SK-N-SH (cell line): ENCODE data around the gene SMARCA1. TPM values are rescaled to one million over a fixed set of nuclear protein-coding genes. Genes with fewer than 3 reads are reported as not detected.
A peak's percentile ranks its signal among the peaks of the same experiment; 100 is the strongest.

Source experiments
- CTCF ChIA-PET: fragments of 300-600, 350-600 bp; formaldehyde crosslinking; extraction: SDS; loops from one replicate; lab custom pipeline; 2021; lab: Yijun Ruan, JAX
- POLR2A ChIA-PET: fragments of 350-600 bp; sonication (Branson Sonifier 250); formaldehyde crosslinking; extraction: SDS; loops from one replicate; lab custom pipeline; 2020; ENCODE audit warnings: antibody characterized with exemption, inconsistent platforms; lab: Yijun Ruan, JAX
- DNase-seq: peaks from one replicate; pipeline ENCODE4 v3.0.0; 2012
- H2AFZ ChIP-seq: fragments of 200-600 bp; sonication (generic); 2 replicates; pipeline ENCODE4 v1.8.1; 2016; ENCODE audit warnings: antibody characterized with exemption, mild to moderate bottlenecking, low read depth
- H3F3A ChIP-seq: fragments of 200-600 bp; sonication (generic); replicated peaks from 2 replicates; pipeline ENCODE3; 2016; ENCODE audit warnings: antibody characterized with exemption, mild to moderate bottlenecking; ENCODE audit not compliant: insufficient read depth
- H3K27ac ChIP-seq, 2 experiments: fragments of 200-500 bp in 1 of 2; fragments of 200-600 bp in 1 of 2; sonication (Bioruptor generic) in 1 of 2; sonication (generic), shearing (Covaris generic) in 1 of 2; 2 replicates each; pipeline versions ENCODE4 v1.5.1 to v1.6.1; 2014 to 2016; ENCODE audit warnings: low read depth in 2 of 2, inconsistent platforms in 1 of 2, low read length in 1 of 2, mild to moderate bottlenecking in 1 of 2, mixed read lengths in 1 of 2
- H3K27me3 ChIP-seq: fragments of 200-600 bp; sonication (generic), shearing (Covaris generic); 2 replicates; pipeline ENCODE4 v1.6.1; 2016; ENCODE audit warnings: mixed run types; ENCODE audit not compliant: insufficient read depth
- H3K36me3 ChIP-seq, 2 experiments: fragments of 200-500 bp in 1 of 2; fragments of 200-600 bp in 1 of 2; sonication (Bioruptor generic) in 1 of 2; sonication (generic) in 1 of 2; replicated peaks in 1 of 2; 2 replicates each; pipeline versions ENCODE3 to v1.5.1; 2014 to 2016; ENCODE audit warnings: low read length in 1 of 2, mild to moderate bottlenecking in 1 of 2; ENCODE audit not compliant: insufficient read depth in 2 of 2, control insufficient read depth in 1 of 2
- H3K4me1 ChIP-seq, 2 experiments: fragments of 200-500 bp in 1 of 2; fragments of 200-600 bp in 1 of 2; sonication (Bioruptor generic) in 1 of 2; sonication (generic), shearing (Covaris generic) in 1 of 2; 2 replicates each; pipeline versions ENCODE4 v1.5.1 to v1.6.1; 2014 to 2016; ENCODE audit warnings: low read depth in 1 of 2, low read length in 1 of 2, mixed run types in 1 of 2; ENCODE audit not compliant: insufficient read depth in 2 of 2, control insufficient read depth in 1 of 2
- H3K4me2 ChIP-seq: fragments of 200-600 bp; sonication (generic), shearing (Covaris generic); 2 replicates; pipeline ENCODE4 v1.6.1; 2017; ENCODE audit warnings: mixed run types
- H3K4me3 ChIP-seq, 2 experiments: fragments of 200-500 bp in 1 of 2; fragments of 200-600 bp in 1 of 2; sonication (Bioruptor generic) in 1 of 2; sonication (generic), shearing (Covaris generic) in 1 of 2; 2 replicates each; pipeline versions ENCODE4 v1.5.1 to v1.8.1; 2014 to 2016; ENCODE audit warnings: low read depth in 2 of 2, inconsistent platforms in 1 of 2, low read length in 1 of 2, mild to moderate bottlenecking in 1 of 2, mixed read lengths in 1 of 2, moderate library complexity in 1 of 2
- H3K79me2 ChIP-seq: fragments of 200-600 bp; sonication (generic); 2 replicates; pipeline ENCODE4 v1.8.1; 2017; ENCODE audit warnings: mild to moderate bottlenecking; ENCODE audit not compliant: insufficient read depth
- H3K9ac ChIP-seq: fragments of 200-600 bp; sonication (generic); 2 replicates; pipeline ENCODE4 v1.6.1; 2017; ENCODE audit warnings: mixed run types
- H3K9me2 ChIP-seq: fragments of 200-600 bp; sonication (generic); 2 replicates; pipeline ENCODE4 v1.6.1; 2017; ENCODE audit warnings: mixed run types
- H3K9me3 ChIP-seq: fragments of 200-600 bp; sonication (generic); 2 replicates; pipeline ENCODE4 v1.6.1; 2017; ENCODE audit warnings: mixed run types, mild to moderate bottlenecking, moderate library complexity
- H4K20me1 ChIP-seq: fragments of 200-600 bp; sonication (generic); 2 replicates; pipeline ENCODE4 v1.6.1; 2017; ENCODE audit warnings: mild to moderate bottlenecking, mixed run types; ENCODE audit not compliant: insufficient read depth
- CHD2 ChIP-seq: fragments of 150-350 bp; IDR thresholded peaks from 2 replicates; pipeline ENCODE4 v1.6.1; 2018; ENCODE audit warnings: low read length; ENCODE audit not compliant: partially characterized antibody
- CTCF ChIP-seq: fragments of 200-600 bp; sonication (generic); IDR thresholded peaks from 2 replicates; pipeline ENCODE4 v1.6.1; 2017; ENCODE audit warnings: antibody characterized with exemption, mild to moderate bottlenecking, moderate library complexity
- EP300 ChIP-seq, 2 experiments: IDR thresholded peaks; 2 replicates each; pipeline versions ENCODE4 v1.4.0 to v1.6.1; 2012; ENCODE audit warnings: borderline replicate concordance in 1 of 2, low read depth in 1 of 2, low read length in 1 of 2
- GATA2 ChIP-seq: sonication (generic); formaldehyde crosslinking; IDR thresholded peaks from 2 replicates; pipeline ENCODE4 v1.5.0; 2020; ENCODE audit warnings: mild to moderate bottlenecking, missing genetic modification reagents
- JUND ChIP-seq: IDR thresholded peaks from 2 replicates; pipeline ENCODE4 v1.4.0; 2012
- MXI1 ChIP-seq: IDR thresholded peaks from 2 replicates; pipeline ENCODE4 v1.6.1; 2012; ENCODE audit warnings: mild to moderate bottlenecking, low read depth, low read length, improper control_type of control experiment
- NRF1 ChIP-seq: IDR thresholded peaks from 2 replicates; pipeline ENCODE4 v1.6.1; 2012; ENCODE audit warnings: low read depth, mild to moderate bottlenecking, low read length
- POLR2AphosphoS5 ChIP-seq: IDR thresholded peaks from 2 replicates; pipeline ENCODE4 v1.6.1; 2012; ENCODE audit warnings: low read depth, low read length
- TAF1 ChIP-seq: IDR thresholded peaks from 2 replicates; pipeline ENCODE4 v1.6.1; 2012; ENCODE audit warnings: low read depth, mild to moderate bottlenecking, low read length, moderate library complexity, borderline replicate concordance
- TEAD4 ChIP-seq: IDR thresholded peaks from 2 replicates; pipeline ENCODE4 v1.4.0; 2012; ENCODE audit warnings: mild to moderate bottlenecking, borderline replicate concordance; ENCODE audit not compliant: insufficient read depth
- USF2 ChIP-seq: fragments of 150-350 bp; IDR thresholded peaks from 2 replicates; pipeline ENCODE4 v1.6.1; 2017; ENCODE audit warnings: antibody characterized with exemption, low read length, low read depth, borderline replicate concordance
- ZBTB33 ChIP-seq: IDR thresholded peaks from 2 replicates; pipeline ENCODE4 v1.4.0; 2012; ENCODE audit warnings: low read depth, borderline replicate concordance
- WGBS: methylation state at CpG from one replicate; pipeline ENCODE4 v1.1.6; 2017; ENCODE audit warnings: low lambda C conversion rate; 5-methylcytosine and 5-hydroxymethylcytosine counted together
- polyA plus RNA-seq, 3 experiments: library from polyadenylated mRNA; depleted of rRNA; stranded (reverse); fragments of >200 nt; gene quantifications; 2 replicates each; pipeline ENCODE4 v1.2.3, GENCODE V29; 2012

The SMARCA1 gene
- polyA plus RNA-seq (2012; rRNA removed), result 17.1 and 23.5 TPM in 2 replicates
- polyA plus RNA-seq (2012; cell fraction: cytosol; rRNA removed), result 32.2 and 42.3 TPM in 2 replicates
- 9.8 and 19.4 TPM in 2 replicates for polyA plus RNA-seq (2012; cell fraction: nucleus; rRNA removed)

- Histone ChIP-seq H4K20me1 (peaks cover 28% of the 10 kb centered on the region), H3K27me3 (no peaks in the 10 kb centered on the region; the same call in 1 of the 2 replicates), H3K4me3 (peak within 1 kb of the TSS; percentile 60 to 74), H3K9me2 (no peaks in the 10 kb centered on the region), H3K4me1 (no peaks in the 10 kb centered on the region; a peak in 2 of 4 replicates), H3K79me2 (peaks cover 38% of the 10 kb centered on the region), H3K27ac (peak within 1 kb of the TSS; percentile 78 to 90; a peak in 3 of 4 replicates), H2AFZ (0 out of 2 replicates have a peak within 1 kb of the TSS, but pooled peaks have one; percentile 71), H3K4me2 (peak within 1 kb of the TSS; percentile 74)
- POLR2A ChIA-PET, result no interaction called here
- 33% methylated on average over 49 of the region's 54 CpGs for whole genome bisulfite sequencing
- CTCF ChIA-PET, result no interaction called here
- DNase-seq, result peak; percentile 91
- TF ChIP-seq POLR2AphosphoS5, result peak; percentile 45; the same call in 1 of the 2 replicates
- TF ChIP-seq ZBTB33, result peak; percentile 79
- TF ChIP-seq MXI1, result 0 out of 2 replicates have a peak, but pooled peaks have one; percentile 22
- 0 out of 2 replicates have a peak, but pooled peaks have one; percentile 28 for TF ChIP-seq TAF1
- peak; percentile 88 for TF ChIP-seq CHD2
- TF ChIP-seq USF2, result no peak
- no peak for TF ChIP-seq NRF1
- TF ChIP-seq, all 33 proteins: peak for 5
- H3K9ac ChIP-seq, result peak within 1 kb of the TSS; percentile 92
- no peaks in the 10 kb centered on the region for H3K9me3 ChIP-seq
- H3F3A ChIP-seq, result peaks cover 20% of the 10 kb centered on the region
- no peaks in the 10 kb centered on the region for H3K36me3 ChIP-seq
These were observed at the start of gene SMARCA1 for GRCh38 chrX:129523079-129523911. SMARCA1 (minus strand) TSS chrX:129523490; CDS start chrX:129523370, 120 bp downstream.

- no peak overlapping the region for H3K4me2 ChIP-seq
- H3K4me3 ChIP-seq, result no peak overlapping the region
- no peak for DNase-seq
- H3F3A ChIP-seq, result no peaks in the 10 kb centered on the region
- no peaks in the 10 kb centered on the region for H3K79me2 ChIP-seq
- H3K9me2 ChIP-seq, result no peaks in the 10 kb centered on the region
- no peaks in the 10 kb centered on the region for H4K20me1 ChIP-seq
- H3K36me3 ChIP-seq, result peaks cover 30 to 61% of the 10 kb centered on the region in 2 experiments
- no peak overlapping the region for H3K27ac ChIP-seq
- ChIA-PET CTCF (interaction anchor here (1.0 kb wide), 2 partner anchors 29 to 32 kb away, joined by 3 to 5 read pairs; partner anchors contain the start of gene OCRL), POLR2A (no interaction called here)
- H2AFZ ChIP-seq, result no peak overlapping the region
- 93% methylated on average over 2 of the region's 2 CpGs for WGBS
- peaks cover 6 to 8% of the 10 kb centered on the region in 2 experiments; a peak in 3 of 4 replicates for H3K4me1 ChIP-seq
- H3K9ac ChIP-seq, result no peak overlapping the region
- no peaks in the 10 kb centered on the region for H3K27me3 ChIP-seq
- TF ChIP-seq CTCF (no peak), EP300 (IDR thresholded peaks at IDR 0.05; ENCODE audit: borderline replicate concordance in 1 of 2, low read depth in 1 of 2, low read length in 1 of 2) (no peak), NRF1 (no peak), JUND (no peak), CHD2 (no peak), GATA2 (CRISPR knock-in tag) (no peak), TEAD4 (no peak)
- H3K9me3 ChIP-seq, result no peaks in the 10 kb centered on the region
These were observed 49.1 kb upstream of the SMARCA1 start for GRCh38 chrX:129572422-129572821.
